SJSA1 (cell line): Measurements from ENCODE around the gene C1D. TPM values are rescaled to one million over a fixed set of nuclear protein-coding genes. Genes with fewer than 3 reads are reported as not detected.
A peak's percentile ranks its signal among the peaks of the same experiment; 100 is the strongest.
"Not testable (repeated sequence)": the region's sequence is repeated elsewhere in the genome, so short reads cannot be mapped to it uniquely, and the experiment has no call there.

Experiments used
- DNase-seq, 2 experiments: peaks; one replicate each; pipeline ENCODE4 v3.0.0-alpha.2; 2015 to 2020; ENCODE audit warnings: low spot score in 2 of 2, low read depth in 1 of 2
- H3K27ac ChIP-seq: fragments of 250-450 bp; sonication (Bioruptor Pico); 2 replicates; pipeline ENCODE4 v1.5.1; 2020; ENCODE audit warnings: mild to moderate bottlenecking, moderate library complexity
- H3K27me3 ChIP-seq: fragments of 250-450 bp; sonication (Bioruptor Pico); replicated peaks from 2 replicates; pipeline ENCODE4 v1.5.1; 2020; ENCODE audit warnings: mild to moderate bottlenecking, moderate library complexity
- H3K36me3 ChIP-seq: fragments of 250-450 bp; sonication (Bioruptor Pico); 2 replicates; pipeline ENCODE4 v1.5.1; 2020; ENCODE audit warnings: mild to moderate bottlenecking
- H3K4me1 ChIP-seq: fragments of 250-450 bp; sonication (Bioruptor Pico); replicated peaks from 2 replicates; pipeline ENCODE4 v1.6.1; 2021; ENCODE audit warnings: mild to moderate bottlenecking
- H3K4me3 ChIP-seq: fragments of 250-450 bp; sonication (Bioruptor Pico); 2 replicates; pipeline ENCODE4 v1.5.1; 2020; ENCODE audit warnings: mild to moderate bottlenecking
- H3K9me3 ChIP-seq: fragments of 250-450 bp; sonication (Bioruptor Pico); replicated peaks from 2 replicates; pipeline ENCODE4 v1.5.1; 2020; ENCODE audit warnings: mild to moderate bottlenecking
- total RNA-seq: library from RNA; depleted of rRNA; stranded (reverse); fragments of >200 nt; shearing (Covaris generic); gene quantifications from 2 replicates; pipeline ENCODE4 v1.2.3, GENCODE V29; 2014; rRNA removed

The C1D gene
- total RNA-seq, 1 experiment from 2014 or later: 83.3 TPM

- no peaks in the 10 kb centered on the region for H3K36me3 ChIP-seq
- H3K27ac ChIP-seq: no peak overlapping the region
- no peak overlapping the region for H3K4me3 ChIP-seq
- no peaks in the 10 kb centered on the region for H3K9me3 ChIP-seq
- no peak for DNase-seq
- no peaks in the 10 kb centered on the region for H3K4me1 ChIP-seq
- H3K27me3 ChIP-seq: no peaks in the 10 kb centered on the region; the same call in 1 of the 2 replicates
Measured at GRCh38 chr2:68018727-68019126, 44.1 kb downstream of the C1D start.

- Histone ChIP-seq H3K4me1 (no peaks in the 10 kb centered on the region), H3K4me3 (no peak overlapping the region), H3K9me3 (no peaks in the 10 kb centered on the region), H3K27ac (no peak overlapping the region), H3K27me3 (no peaks in the 10 kb centered on the region), H3K36me3 (no peaks in the 10 kb centered on the region)
- DNase-seq: no peak
Measured at GRCh38 chr2:68009526-68009925, 53.3 kb downstream of the C1D start.

- no peaks in the 10 kb centered on the region for H3K27me3 ChIP-seq
- no peak for DNase-seq
- no peaks in the 10 kb centered on the region for H3K9me3 ChIP-seq
- no peaks in the 10 kb centered on the region for H3K36me3 ChIP-seq
- peaks cover 21% of the 10 kb centered on the region for H3K4me1 ChIP-seq
- no peak overlapping the region for H3K27ac ChIP-seq
- no peak overlapping the region for H3K4me3 ChIP-seq
Measured at GRCh38 chr2:68000170-68000825, 62.5 kb downstream of the C1D start.

- Histone ChIP-seq H3K9me3 (no peaks in the 10 kb centered on the region), H3K4me1 (peaks cover 21% of the 10 kb centered on the region), H3K27me3 (no peaks in the 10 kb centered on the region), H3K27ac (no peak overlapping the region), H3K4me3 (no peak overlapping the region), H3K36me3 (no peaks in the 10 kb centered on the region)
- no peak for DNase-seq
Measured at GRCh38 chr2:67999332-67999731, 63.5 kb downstream of the C1D start.

- Histone ChIP-seq H3K9me3 (no peaks in the 10 kb centered on the region), H3K4me1 (peaks cover 21% of the 10 kb centered on the region), H3K4me3 (no peak overlapping the region), H3K27ac (peak overlapping the region; percentile 37), H3K36me3 (no peaks in the 10 kb centered on the region), H3K27me3 (no peaks in the 10 kb centered on the region)
- DNase-seq: no peak
Measured at GRCh38 chr2:67997903-67998302, 64.9 kb downstream of the C1D start.

- Histone ChIP-seq H3K27ac (peak overlapping the region; percentile 37), H3K4me3 (no peak overlapping the region), H3K4me1 (peaks cover 17% of the 10 kb centered on the region), H3K36me3 (no peaks in the 10 kb centered on the region), H3K9me3 (no peaks in the 10 kb centered on the region), H3K27me3 (no peaks in the 10 kb centered on the region)
- DNase-seq: peak; percentile 49 to 56
Measured at GRCh38 chr2:67997528-67997900, 65.3 kb downstream of the C1D start.

- H3K27ac ChIP-seq: peak overlapping the region; percentile 14; the same call in 1 of the 2 replicates
- no peaks in the 10 kb centered on the region for H3K36me3 ChIP-seq
- DNase-seq: no peak
- H3K27me3 ChIP-seq: no peaks in the 10 kb centered on the region
- peaks cover 15% of the 10 kb centered on the region for H3K4me1 ChIP-seq
- no peaks in the 10 kb centered on the region for H3K9me3 ChIP-seq
- H3K4me3 ChIP-seq: no peak overlapping the region
Measured at GRCh38 chr2:67996772-67997527, 65.9 kb downstream of the C1D start.

- no peaks in the 10 kb centered on the region for H3K27me3 ChIP-seq
- H3K4me3 ChIP-seq: no peak overlapping the region
- no peaks in the 10 kb centered on the region for H3K9me3 ChIP-seq
- DNase-seq: no peak
- H3K36me3 ChIP-seq: no peaks in the 10 kb centered on the region
- H3K4me1 ChIP-seq: peaks cover 15% of the 10 kb centered on the region
- no peak overlapping the region for H3K27ac ChIP-seq
Measured at GRCh38 chr2:67994716-67995115, 68.1 kb downstream of the C1D start.

- not testable (repeated sequence) for H3K9me3 ChIP-seq, DNase-seq
Measured at GRCh38 chr2:67994069-67994468, 68.7 kb downstream of the C1D start.

GRCh38 chr2:67993329-67993728 lies 69.5 kb downstream of the C1D start:
- Histone ChIP-seq H3K36me3 (no peaks in the 10 kb centered on the region), H3K4me1 (peaks cover 15% of the 10 kb centered on the region), H3K27ac (no peak overlapping the region), H3K27me3 (no peaks in the 10 kb centered on the region), H3K9me3 (no peaks in the 10 kb centered on the region), H3K4me3 (no peak overlapping the region)
- DNase-seq: no peak

More at GRCh38 chr2:67994069-67994468, 68.7 kb downstream of the C1D start:
- H3K4me1 ChIP-seq: peaks cover 15% of the 10 kb centered on the region
- H3K27ac ChIP-seq, H3K27me3 ChIP-seq, H3K36me3 ChIP-seq, H3K4me3 ChIP-seq: not testable (repeated sequence)

GRCh38 chr2:67991456-67991855 lies 71.3 kb downstream of the C1D start:
- Histone ChIP-seq H3K27me3 (no peaks in the 10 kb centered on the region), H3K4me3 (no peak overlapping the region), H3K4me1 (no peaks in the 10 kb centered on the region), H3K9me3 (no peaks in the 10 kb centered on the region), H3K27ac (no peak overlapping the region), H3K36me3 (no peaks in the 10 kb centered on the region)
- no peak for DNase-seq

Other genes starting within 250 kb of the C1D start
- gene PNO1, start 94.9 kb upstream of the C1D start, total RNA-seq: 31.4 and 39.3 TPM in 2 replicates
- gene PPP3R1, start 189.5 kb upstream of the C1D start, total RNA-seq: 18.7 and 26.5 TPM in 2 replicates